C4-2B (cell line): ENCODE measurements around the gene GLYATL3.

Source experiments
- H3K27ac ChIP-seq: fragments of 450-650 bp; 2 replicates; pipeline ENCODE4 v1.5.1; 2017
- ZFX ChIP-seq: fragments of 450-650 bp; IDR thresholded peaks from 2 replicates; pipeline ENCODE4 v1.6.1; 2017
- TF ChIP-seq, protein P1 (sequence below): fragments of 450-650 bp; conservative IDR thresholded peaks from 2 replicates; pipeline ENCODE4 v1.5.1; 2017; ENCODE audit warnings: mild to moderate bottlenecking

Gene GLYATL3

DNA sequence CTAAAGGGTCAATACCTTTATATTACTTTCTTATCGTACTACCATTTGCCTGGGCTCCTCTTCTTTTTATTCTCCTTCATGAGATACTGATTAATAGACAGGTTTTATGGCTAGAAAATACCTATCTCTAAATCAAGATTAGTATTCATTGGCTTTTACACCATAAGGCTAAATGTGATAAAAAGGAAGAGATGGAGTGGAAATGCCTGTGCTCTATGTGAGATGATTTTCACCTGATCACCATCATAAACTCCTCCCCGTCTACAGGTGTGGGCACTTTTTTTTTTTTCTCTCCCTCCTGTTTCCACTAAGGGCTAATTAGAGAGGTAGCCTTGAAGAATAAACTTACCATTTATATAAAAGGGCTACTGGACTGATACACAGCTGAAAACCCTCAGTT lies at the start of gene GLYATL3:
Gene GLYATL3, plus strand, starts transcription at position 301 of the 400 bp plus-strand sequence. CDS start 12,068 bp downstream, outside the sequence.
- TF ChIP-seq ZFX = no peak
- TF ChIP-seq, protein P1, sequence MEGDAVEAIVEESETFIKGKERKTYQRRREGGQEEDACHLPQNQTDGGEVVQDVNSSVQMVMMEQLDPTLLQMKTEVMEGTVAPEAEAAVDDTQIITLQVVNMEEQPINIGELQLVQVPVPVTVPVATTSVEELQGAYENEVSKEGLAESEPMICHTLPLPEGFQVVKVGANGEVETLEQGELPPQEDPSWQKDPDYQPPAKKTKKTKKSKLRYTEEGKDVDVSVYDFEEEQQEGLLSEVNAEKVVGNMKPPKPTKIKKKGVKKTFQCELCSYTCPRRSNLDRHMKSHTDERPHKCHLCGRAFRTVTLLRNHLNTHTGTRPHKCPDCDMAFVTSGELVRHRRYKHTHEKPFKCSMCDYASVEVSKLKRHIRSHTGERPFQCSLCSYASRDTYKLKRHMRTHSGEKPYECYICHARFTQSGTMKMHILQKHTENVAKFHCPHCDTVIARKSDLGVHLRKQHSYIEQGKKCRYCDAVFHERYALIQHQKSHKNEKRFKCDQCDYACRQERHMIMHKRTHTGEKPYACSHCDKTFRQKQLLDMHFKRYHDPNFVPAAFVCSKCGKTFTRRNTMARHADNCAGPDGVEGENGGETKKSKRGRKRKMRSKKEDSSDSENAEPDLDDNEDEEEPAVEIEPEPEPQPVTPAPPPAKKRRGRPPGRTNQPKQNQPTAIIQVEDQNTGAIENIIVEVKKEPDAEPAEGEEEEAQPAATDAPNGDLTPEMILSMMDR = no peak
- no peak within 1 kb of the TSS for H3K27ac ChIP-seq

DNA sequence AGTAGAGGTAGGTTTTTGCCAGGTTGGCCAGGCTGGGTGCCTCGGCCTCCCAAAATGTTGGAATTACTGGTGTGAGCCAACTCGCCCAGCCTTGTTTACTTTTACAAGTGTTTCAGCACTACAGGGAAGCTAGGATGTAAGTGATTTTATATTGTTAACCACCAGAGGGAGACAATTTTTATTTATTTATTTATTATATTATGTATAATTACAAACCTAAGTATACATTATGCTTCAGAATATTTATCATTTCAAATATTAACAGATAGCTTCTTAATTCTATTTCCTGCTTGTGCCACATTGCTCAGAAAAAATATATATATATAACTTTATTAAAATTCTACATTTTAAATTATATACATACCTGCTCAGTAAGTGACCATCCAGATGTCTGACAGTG lies 46.5 kb upstream of the GLYATL3 start:
- TF ChIP-seq, protein P1 = peak; percentile 57
- no peak for TF ChIP-seq ZFX
- no peak overlapping the region for H3K27ac ChIP-seq

DNA sequence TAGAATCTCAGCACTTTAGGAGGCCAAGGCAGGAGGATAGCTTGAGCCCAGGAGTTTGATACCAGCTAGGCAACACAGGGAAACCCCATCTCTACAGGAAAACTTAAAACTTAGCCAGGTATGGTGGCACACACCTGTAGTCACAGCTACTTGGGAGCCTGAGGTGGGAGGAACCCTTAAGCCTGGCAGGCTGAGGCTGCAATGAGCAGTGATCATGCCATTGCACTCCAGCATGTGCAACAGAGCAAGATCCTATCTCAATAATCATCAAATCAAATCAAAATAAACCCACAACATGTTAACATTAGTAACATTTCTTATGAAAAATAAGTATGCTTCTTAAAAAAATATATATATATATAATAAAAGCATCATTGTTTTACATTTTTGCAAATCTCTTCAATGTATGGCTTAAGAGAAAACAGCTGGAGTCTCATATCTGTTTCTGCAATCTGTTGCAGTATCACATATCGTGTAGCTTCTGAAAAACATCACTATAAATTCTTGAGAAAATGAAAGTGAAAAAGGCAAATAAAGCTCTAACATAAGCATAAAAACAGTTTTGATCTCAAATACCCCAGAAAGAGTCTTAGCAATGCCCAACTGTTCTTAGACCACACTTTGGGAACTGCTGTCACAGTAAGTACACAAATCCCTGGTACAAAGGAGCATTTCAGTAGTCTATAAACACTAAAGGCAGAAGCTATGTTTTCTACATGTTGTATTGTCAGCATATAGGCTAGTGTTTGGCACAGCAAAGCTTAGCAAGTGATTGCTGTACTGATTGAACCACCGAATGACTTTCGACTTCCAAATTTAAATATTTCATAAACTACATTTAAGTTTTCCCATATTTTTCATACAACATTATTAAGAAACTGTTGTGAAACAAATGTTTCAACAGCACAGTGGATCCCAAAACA lies 44.7 kb upstream of the GLYATL3 start:
- TF ChIP-seq ZFX = no peak
- TF ChIP-seq, protein P1 = no peak
- H3K27ac ChIP-seq = no peak overlapping the region

DNA sequence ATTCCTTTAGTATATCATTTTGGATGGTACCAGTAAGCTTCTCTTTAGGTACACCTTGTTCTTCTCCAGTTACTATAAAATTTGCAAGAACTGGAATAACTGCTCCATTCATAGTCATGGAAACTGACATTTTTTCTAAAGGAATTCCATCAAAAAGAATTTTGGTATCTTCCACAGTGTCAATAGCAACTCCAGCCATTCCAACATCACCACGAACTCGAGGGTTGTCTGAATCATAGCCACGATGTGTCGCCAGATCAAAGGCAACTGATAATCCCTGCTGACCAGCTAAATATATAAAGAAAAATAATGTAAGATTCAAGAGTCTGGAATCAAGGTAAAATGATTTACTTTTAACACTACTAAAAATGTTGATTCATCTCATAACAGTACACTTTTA lies 42.0 kb upstream of the GLYATL3 start:
- no peak for TF ChIP-seq ZFX
- TF ChIP-seq, protein P1 = no peak
- H3K27ac ChIP-seq = no peak overlapping the region

DNA sequence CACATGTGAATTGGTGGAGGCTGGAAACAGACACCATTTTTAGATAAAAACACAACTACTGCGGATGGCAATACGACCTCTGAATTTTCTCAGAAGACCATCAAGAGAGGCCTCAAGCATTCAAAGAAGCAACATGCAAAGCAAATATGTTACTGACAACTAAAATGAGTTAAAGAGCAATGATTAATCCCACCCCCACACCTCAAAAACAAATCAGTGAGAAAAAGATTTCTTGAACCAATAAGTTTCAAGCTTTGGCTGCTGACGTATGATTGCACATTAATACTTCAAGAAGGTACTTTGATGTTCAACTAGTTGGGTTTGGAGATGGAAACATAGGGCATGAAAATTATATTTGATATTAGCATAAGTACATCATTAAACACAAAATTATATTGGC lies 37.7 kb upstream of the GLYATL3 start:
- H3K27ac ChIP-seq = no peak overlapping the region
- no peak for TF ChIP-seq ZFX
- TF ChIP-seq, protein P1 = no peak

DNA sequence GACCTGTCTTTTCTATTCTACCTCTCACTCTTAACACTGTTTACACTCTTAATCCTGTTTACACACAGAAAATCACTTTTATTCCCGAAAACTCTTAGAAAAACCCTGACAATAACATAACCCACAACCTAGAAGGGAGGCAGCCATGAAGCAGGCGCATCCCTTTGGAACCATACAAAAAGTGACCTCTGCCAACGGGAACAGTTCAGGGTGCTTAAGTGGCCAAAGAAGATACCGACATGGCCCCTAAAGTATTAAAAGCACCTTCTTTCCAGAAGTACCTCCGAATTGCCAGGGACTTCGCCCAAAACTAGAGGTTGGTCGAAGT lies 37.2 kb upstream of the GLYATL3 start:
- TF ChIP-seq, protein P1 = no peak
- no peak for TF ChIP-seq ZFX
- peak overlapping the region; percentile 74 for H3K27ac ChIP-seq

DNA sequence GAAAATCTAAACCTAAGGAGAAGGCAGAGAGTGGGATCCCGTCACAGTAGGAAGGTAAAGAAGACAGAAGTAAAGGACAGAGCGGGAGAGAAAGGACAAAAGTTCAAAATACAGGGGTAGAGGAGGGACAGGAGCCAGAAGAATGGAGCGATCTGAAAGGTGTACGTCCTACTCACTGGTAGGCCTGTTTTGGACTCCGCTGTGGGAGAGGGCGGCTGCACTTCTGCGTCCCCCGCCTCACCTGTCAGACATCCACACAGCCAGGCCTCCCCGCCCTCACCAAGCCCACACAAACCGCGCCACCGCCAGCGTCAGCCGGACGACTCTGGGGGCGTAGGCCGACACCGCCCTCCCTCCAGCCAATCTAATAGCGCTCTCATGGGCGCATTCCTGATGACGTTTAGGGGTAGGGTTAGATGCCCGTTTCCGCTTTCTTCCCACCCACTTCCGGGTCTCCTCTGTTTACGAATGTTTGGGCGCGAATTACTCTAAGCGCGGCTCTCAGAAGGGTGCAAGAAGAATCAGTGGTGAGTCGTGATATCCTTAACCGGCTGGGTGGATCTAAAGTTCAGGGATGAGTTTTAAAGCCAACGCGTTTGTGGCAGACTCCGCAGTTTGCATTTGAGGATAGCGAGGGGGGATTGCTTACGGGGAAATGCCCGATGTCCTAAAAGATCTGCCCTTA lies 36.7 kb upstream of the GLYATL3 start, which contains the start of the genes CENPQ and MMUT:
Gene CENPQ, plus strand, starts transcription at position 444 of the 685 bp plus-strand sequence. CDS start 6,807 bp downstream, outside the sequence.
Gene MMUT, minus strand, starts transcription at position 327 of the 685 bp plus-strand sequence. CDS start 3,787 bp downstream, outside the sequence.
- peak within 1 kb of the TSS; percentile 74 for H3K27ac ChIP-seq
- TF ChIP-seq ZFX = 0 out of 2 replicates have a peak, but pooled peaks have one; percentile 32
- TF ChIP-seq, protein P1 = no peak
